K562 (cell line): ENCODE data around the gene SCGB1A1.

Source experiments
- NFIC ChIP-seq: fragments of 450-650 bp; IDR thresholded peaks from 2 replicates; pipeline ENCODE4 v1.6.1; 2017; ENCODE audit warnings: mild to moderate bottlenecking, inconsistent platforms
- POLR2A ChIP-seq: fragments of 450-650 bp; conservative IDR thresholded peaks from 2 replicates; pipeline ENCODE4 v1.6.1; 2016
- ZBTB7A ChIP-seq: IDR thresholded peaks from 2 replicates; pipeline ENCODE4 v1.6.1; 2011; ENCODE audit warnings: low read depth, mild to moderate bottlenecking, low read length, moderate library complexity, borderline replicate concordance; ENCODE audit not compliant: control insufficient read depth
- ZZZ3 ChIP-seq: fragments of 450-650 bp; IDR thresholded peaks from 2 replicates; pipeline ENCODE4 v1.6.1; 2016; ENCODE audit warnings: antibody characterized with exemption, mild to moderate bottlenecking, moderate library complexity

DNA sequence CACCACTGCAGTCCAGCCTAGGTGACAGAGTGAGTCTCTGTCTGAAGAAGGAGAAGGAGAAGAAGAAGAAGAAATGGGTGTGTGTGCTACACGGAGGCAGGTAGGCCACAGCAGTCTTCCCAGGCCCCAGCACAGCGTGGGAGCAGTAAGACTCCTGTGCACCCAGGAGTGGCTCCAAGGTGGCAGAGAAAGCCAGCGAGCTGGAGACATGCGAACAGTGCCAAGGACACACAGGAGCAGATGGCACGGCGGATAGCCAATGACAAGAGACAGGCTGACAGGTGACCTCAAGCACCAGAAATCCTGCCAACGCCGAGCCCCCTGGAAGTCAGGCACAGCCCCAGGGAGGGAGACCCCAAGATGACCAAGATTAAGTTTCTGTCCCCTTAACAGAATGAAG, 9.0 kb upstream of the SCGB1A1 start:
- TF ChIP-seq ZBTB7A: no peak
- TF ChIP-seq POLR2A: no peak
- no peak for TF ChIP-seq ZZZ3
- TF ChIP-seq NFIC: no peak
